Measurements from ENCODE around the gene NFIB. TPM values are rescaled to one million over a fixed set of nuclear protein-coding genes. Genes with fewer than 3 reads are reported as not detected.

Gene NFIB
- total and polyA plus RNA-seq, 10 of the 15 experiments (the other 5 are each of a cell fraction or from before 2014, with no cell fraction given), result under 0.01 to 0.19 (median 0.05) TPM; not detected in 3

DNA sequence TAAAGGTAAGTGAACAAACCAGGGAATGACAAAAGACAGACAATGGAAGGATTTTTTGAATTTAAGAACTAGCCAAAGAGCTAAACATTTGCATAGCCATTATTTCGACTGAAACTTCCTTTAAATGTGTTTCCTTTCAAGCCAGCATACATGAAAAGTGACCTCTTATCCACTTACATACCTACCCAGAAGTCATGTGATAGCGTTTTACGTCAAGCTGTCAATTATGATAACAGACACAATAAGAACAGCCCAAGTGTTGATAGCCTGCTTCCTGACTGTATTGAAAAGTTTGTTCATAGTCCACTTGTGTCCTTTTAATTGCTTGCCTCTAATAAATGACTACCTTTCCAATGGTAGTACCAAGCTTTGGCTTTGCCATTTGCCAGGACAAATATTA lies 206.0 kb downstream of the NFIB start:
- POLR2A ChIA-PET, result no interaction called here
- no peak overlapping the region for H3K9ac ChIP-seq (ENCODE audit: control insufficient read depth, insufficient read depth, low read length)
- BruUV-seq (replicated peaks), result no TSS peak
- H3K4me3 ChIP-seq, result no peak overlapping the region
- no peak for DNase-seq (ENCODE audit: low read depth, low spot score)
- in situ Hi-C loops (cut with MboI) (no loop called here), intact Hi-C loops (cut with micrococcal nuclease; ENCODE audit: unreplicated experiment) (no loop called here)
- H3K27ac ChIP-seq (ENCODE audit: control insufficient read depth, insufficient read depth), result no peak overlapping the region
- no peaks in the 10 kb centered on the region for H3K79me2 ChIP-seq (ENCODE audit: control insufficient read depth, insufficient read depth, low read length)
- H4K20me1 ChIP-seq (ENCODE audit: control insufficient read depth, insufficient read depth), result no peaks in the 10 kb centered on the region
- SMC1A ChIA-PET (ENCODE audit: uncharacterized antibody, unreplicated experiment), result interaction anchor here (1.0 kb wide), 1 partner anchor 9 kb away, joined by 3 read pairs; no protein-coding TSS in a partner anchor
- no peaks in the 10 kb centered on the region for H3K27me3 ChIP-seq (replicated peaks in 1 of 2; ENCODE audit: control insufficient read depth in 2 of 2, insufficient read depth in 2 of 2, low read length in 1 of 2)
- H3K36me3 ChIP-seq (ENCODE audit: control insufficient read depth in 2 of 2, insufficient read depth in 2 of 2, low read length in 1 of 2), result no peaks in the 10 kb centered on the region
- H3K9me3 ChIP-seq (replicated peaks; ENCODE audit: control insufficient read depth, insufficient read depth, low read length), result no peaks in the 10 kb centered on the region
- no peak overlapping the region for H3K4me2 ChIP-seq (ENCODE audit: control insufficient read depth, insufficient read depth)
- no peak for TF ChIP-seq DPF2 (IDR thresholded peaks at IDR 0.05)
- TF ChIP-seq, protein P1, sequence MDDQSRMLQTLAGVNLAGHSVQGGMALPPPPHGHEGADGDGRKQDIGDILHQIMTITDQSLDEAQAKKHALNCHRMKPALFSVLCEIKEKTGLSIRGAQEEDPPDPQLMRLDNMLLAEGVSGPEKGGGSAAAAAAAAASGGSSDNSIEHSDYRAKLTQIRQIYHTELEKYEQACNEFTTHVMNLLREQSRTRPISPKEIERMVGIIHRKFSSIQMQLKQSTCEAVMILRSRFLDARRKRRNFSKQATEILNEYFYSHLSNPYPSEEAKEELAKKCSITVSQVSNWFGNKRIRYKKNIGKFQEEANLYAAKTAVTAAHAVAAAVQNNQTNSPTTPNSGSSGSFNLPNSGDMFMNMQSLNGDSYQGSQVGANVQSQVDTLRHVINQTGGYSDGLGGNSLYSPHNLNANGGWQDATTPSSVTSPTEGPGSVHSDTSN (IDR thresholded peaks at IDR 0.05; ENCODE audit: insufficient replicate concordance, low read depth, low read length), result no peak
- no peak for TF ChIP-seq ASH2L (IDR thresholded peaks at IDR 0.05; ENCODE audit: borderline replicate concordance, low read depth)
- no peak for TF ChIP-seq HDAC2 (IDR thresholded peaks at IDR 0.05)
- TF ChIP-seq ZZZ3 (IDR thresholded peaks at IDR 0.05; ENCODE audit: control insufficient read depth, insufficient read length, low read depth), result no peak
- ATAC-seq, result no peak
- H2AFZ ChIP-seq (ENCODE audit: control insufficient read depth, low read depth, low read length), result no peak overlapping the region
- WGBS (ENCODE audit: insufficient coverage, insufficient replicate concordance, low lambda C conversion rate, missing lambda C conversion rate), result 51% methylated on average over 3 of the region's 3 CpGs
- CTCF ChIA-PET, result interaction anchor here (0.6 kb wide), 1 partner anchor 12 kb away, joined by 4 read pairs; no protein-coding TSS in a partner anchor
- no peaks in the 10 kb centered on the region for H3K4me1 ChIP-seq (ENCODE audit: control insufficient read depth, insufficient read depth, low read length)
- no peak for FAIRE-seq
- RAD21 ChIA-PET (ENCODE audit: unreplicated experiment), result no interaction called here

DNA sequence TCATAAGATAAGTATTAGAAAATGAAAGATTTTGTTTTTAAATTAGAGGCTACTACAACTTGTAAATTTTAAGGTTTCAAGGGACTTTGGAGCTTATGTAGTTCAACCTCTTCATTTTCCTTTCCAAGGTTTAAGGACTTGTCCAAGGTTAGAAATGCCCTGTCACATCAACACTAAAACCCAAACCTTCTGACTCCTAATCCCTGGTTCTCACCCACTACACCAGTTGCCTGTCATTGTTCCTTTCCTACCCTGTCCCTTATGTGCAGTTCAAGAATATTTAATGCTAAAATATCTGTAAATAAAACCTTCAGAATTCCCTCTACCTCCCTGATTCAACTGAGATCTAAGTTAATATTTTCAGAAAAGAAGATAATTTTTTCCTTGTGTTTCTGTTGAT lies 206.4 kb downstream of the NFIB start:
- no peak overlapping the region for H3K9ac ChIP-seq (ENCODE audit: control insufficient read depth, insufficient read depth, low read length)
- no peaks in the 10 kb centered on the region for H4K20me1 ChIP-seq (ENCODE audit: control insufficient read depth, insufficient read depth)
- in situ Hi-C loops (cut with MboI) (no loop called here), intact Hi-C loops (cut with micrococcal nuclease; ENCODE audit: unreplicated experiment) (no loop called here)
- ATAC-seq (no peak), DNase-seq (ENCODE audit: low read depth, low spot score) (no peak), FAIRE-seq (no peak)
- RAD21 ChIA-PET (ENCODE audit: unreplicated experiment), result no interaction called here
- no peaks in the 10 kb centered on the region for H3K9me3 ChIP-seq (replicated peaks; ENCODE audit: control insufficient read depth, insufficient read depth, low read length)
- no peak overlapping the region for H3K4me2 ChIP-seq (ENCODE audit: control insufficient read depth, insufficient read depth)
- no peaks in the 10 kb centered on the region for H3K36me3 ChIP-seq (ENCODE audit: control insufficient read depth in 2 of 2, insufficient read depth in 2 of 2, low read length in 1 of 2)
- no peaks in the 10 kb centered on the region for H3K4me1 ChIP-seq (ENCODE audit: control insufficient read depth, insufficient read depth, low read length)
- H2AFZ ChIP-seq (ENCODE audit: control insufficient read depth, low read depth, low read length), result no peak overlapping the region
- H3K4me3 ChIP-seq, result no peak overlapping the region
- POLR2A ChIA-PET, result no interaction called here
- no peaks in the 10 kb centered on the region for H3K79me2 ChIP-seq (ENCODE audit: control insufficient read depth, insufficient read depth, low read length)
- SMC1A ChIA-PET (ENCODE audit: uncharacterized antibody, unreplicated experiment), result interaction anchor here (1.0 kb wide), 1 partner anchor 9 kb away, joined by 3 read pairs; no protein-coding TSS in a partner anchor
- H3K27me3 ChIP-seq (replicated peaks in 1 of 2; ENCODE audit: control insufficient read depth in 2 of 2, insufficient read depth in 2 of 2, low read length in 1 of 2), result no peaks in the 10 kb centered on the region
- CTCF ChIA-PET, result no interaction called here
- no peak overlapping the region for H3K27ac ChIP-seq (ENCODE audit: control insufficient read depth, insufficient read depth)
- no TSS peak for BruUV-seq (replicated peaks)
- TF ChIP-seq SMAD5 (IDR thresholded peaks at IDR 0.05; ENCODE audit: low read depth), result no peak
- no peak for TF ChIP-seq TARDBP (IDR thresholded peaks at IDR 0.05; ENCODE audit: borderline replicate concordance)
- TF ChIP-seq STAT3 (IDR thresholded peaks at IDR 0.05; ENCODE audit: low read depth, low read length), result no peak
- TF ChIP-seq, protein P2, sequence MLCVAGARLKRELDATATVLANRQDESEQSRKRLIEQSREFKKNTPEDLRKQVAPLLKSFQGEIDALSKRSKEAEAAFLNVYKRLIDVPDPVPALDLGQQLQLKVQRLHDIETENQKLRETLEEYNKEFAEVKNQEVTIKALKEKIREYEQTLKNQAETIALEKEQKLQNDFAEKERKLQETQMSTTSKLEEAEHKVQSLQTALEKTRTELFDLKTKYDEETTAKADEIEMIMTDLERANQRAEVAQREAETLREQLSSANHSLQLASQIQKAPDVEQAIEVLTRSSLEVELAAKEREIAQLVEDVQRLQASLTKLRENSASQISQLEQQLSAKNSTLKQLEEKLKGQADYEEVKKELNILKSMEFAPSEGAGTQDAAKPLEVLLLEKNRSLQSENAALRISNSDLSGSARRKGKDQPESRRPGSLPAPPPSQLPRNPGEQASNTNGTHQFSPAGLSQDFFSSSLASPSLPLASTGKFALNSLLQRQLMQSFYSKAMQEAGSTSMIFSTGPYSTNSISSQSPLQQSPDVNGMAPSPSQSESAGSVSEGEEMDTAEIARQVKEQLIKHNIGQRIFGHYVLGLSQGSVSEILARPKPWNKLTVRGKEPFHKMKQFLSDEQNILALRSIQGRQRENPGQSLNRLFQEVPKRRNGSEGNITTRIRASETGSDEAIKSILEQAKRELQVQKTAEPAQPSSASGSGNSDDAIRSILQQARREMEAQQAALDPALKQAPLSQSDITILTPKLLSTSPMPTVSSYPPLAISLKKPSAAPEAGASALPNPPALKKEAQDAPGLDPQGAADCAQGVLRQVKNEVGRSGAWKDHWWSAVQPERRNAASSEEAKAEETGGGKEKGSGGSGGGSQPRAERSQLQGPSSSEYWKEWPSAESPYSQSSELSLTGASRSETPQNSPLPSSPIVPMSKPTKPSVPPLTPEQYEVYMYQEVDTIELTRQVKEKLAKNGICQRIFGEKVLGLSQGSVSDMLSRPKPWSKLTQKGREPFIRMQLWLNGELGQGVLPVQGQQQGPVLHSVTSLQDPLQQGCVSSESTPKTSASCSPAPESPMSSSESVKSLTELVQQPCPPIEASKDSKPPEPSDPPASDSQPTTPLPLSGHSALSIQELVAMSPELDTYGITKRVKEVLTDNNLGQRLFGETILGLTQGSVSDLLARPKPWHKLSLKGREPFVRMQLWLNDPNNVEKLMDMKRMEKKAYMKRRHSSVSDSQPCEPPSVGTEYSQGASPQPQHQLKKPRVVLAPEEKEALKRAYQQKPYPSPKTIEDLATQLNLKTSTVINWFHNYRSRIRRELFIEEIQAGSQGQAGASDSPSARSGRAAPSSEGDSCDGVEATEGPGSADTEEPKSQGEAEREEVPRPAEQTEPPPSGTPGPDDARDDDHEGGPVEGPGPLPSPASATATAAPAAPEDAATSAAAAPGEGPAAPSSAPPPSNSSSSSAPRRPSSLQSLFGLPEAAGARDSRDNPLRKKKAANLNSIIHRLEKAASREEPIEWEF (IDR thresholded peaks at IDR 0.05; ENCODE audit: insufficient replicate concordance, low read depth, low read length), result no peak
- TF ChIP-seq SUZ12 (IDR thresholded peaks at IDR 0.05; ENCODE audit: unreplicated experiment), result no peak
- TF ChIP-seq, protein P1 (IDR thresholded peaks at IDR 0.05; ENCODE audit: insufficient replicate concordance, low read depth, low read length), result no peak

Data from GM12878 (cell line).